ENCODE data around the gene SLC29A2. TPM values are rescaled to one million over a fixed set of nuclear protein-coding genes. Genes with fewer than 3 reads are reported as not detected.

The SLC29A2 gene
- total and polyA plus RNA-seq, 2 donors (not counting 1 experiment from before 2014, with no cell fraction given): 0.17 to 1.7 TPM

DNA sequence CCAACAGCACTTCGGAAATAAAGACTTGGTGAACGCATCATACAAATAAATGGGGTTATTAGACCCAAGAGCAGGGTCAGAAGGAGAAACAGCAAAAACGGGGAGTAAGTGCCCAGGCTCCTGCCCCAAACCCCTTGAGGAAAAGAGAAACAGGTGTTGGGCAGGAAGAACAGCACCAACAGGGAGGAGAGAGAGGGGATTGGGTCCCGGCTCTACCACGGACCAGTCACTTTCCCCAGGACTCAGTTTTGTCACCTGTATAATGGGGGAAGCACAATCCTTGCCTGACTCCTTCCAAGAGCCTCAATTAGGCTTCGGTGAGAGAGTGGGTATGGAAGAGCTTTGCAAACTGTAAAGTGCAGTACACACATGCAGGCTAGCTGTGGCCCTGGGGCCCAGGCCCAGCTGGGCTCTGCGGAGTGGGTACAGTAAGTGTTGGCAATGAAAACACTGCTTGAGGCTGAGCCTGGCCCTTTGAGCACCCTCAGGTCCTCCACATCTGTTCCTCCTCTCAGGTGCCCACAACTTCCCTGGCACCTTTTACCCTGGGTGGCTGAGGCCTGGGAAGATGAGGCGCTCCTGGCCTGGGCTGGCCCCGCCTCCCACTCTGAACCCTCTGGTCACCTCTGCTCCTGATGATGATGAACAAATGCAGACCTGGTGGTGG, 8.9 kb downstream of the SLC29A2 start:
- H3K36me3 ChIP-seq (ENCODE audit: control insufficient read depth, insufficient read depth, low read length): no peaks in the 10 kb centered on the region
- H4K20me1 ChIP-seq (ENCODE audit: control insufficient read depth, extremely low read depth, insufficient read depth, low read length): no peaks in the 10 kb centered on the region
- no peaks in the 10 kb centered on the region for H3K9me3 ChIP-seq (ENCODE audit: control insufficient read depth, insufficient read depth, low read depth, low read length)
- no peaks in the 10 kb centered on the region for H3K79me2 ChIP-seq (ENCODE audit: control insufficient read depth, insufficient read depth, low read length)
- no peaks in the 10 kb centered on the region for H3K27me3 ChIP-seq (ENCODE audit: control insufficient read depth, insufficient read depth, low read length)
- H3K9ac ChIP-seq (ENCODE audit: insufficient read depth, low read length): no peak overlapping the region
- no peak overlapping the region for H3K4me3 ChIP-seq (replicated peaks in 1 of 4; ENCODE audit: control extremely low read depth in 1 of 4, insufficient read depth in 1 of 4, low read depth in 3 of 4, low read length in 4 of 4)
- no peak overlapping the region for H2AFZ ChIP-seq (ENCODE audit: low read length)
- no peak for DNase-seq (ENCODE audit: low read depth in 2 of 2)
- TF ChIP-seq EZH2 (IDR thresholded peaks at IDR 0.05; ENCODE audit: low read length, missing control alignments): no peak
- TF ChIP-seq, protein P1, sequence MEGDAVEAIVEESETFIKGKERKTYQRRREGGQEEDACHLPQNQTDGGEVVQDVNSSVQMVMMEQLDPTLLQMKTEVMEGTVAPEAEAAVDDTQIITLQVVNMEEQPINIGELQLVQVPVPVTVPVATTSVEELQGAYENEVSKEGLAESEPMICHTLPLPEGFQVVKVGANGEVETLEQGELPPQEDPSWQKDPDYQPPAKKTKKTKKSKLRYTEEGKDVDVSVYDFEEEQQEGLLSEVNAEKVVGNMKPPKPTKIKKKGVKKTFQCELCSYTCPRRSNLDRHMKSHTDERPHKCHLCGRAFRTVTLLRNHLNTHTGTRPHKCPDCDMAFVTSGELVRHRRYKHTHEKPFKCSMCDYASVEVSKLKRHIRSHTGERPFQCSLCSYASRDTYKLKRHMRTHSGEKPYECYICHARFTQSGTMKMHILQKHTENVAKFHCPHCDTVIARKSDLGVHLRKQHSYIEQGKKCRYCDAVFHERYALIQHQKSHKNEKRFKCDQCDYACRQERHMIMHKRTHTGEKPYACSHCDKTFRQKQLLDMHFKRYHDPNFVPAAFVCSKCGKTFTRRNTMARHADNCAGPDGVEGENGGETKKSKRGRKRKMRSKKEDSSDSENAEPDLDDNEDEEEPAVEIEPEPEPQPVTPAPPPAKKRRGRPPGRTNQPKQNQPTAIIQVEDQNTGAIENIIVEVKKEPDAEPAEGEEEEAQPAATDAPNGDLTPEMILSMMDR (conservative IDR thresholded peaks at IDR 0.05 in 1 of 2, IDR thresholded peaks at IDR 0.05 in 1 of 2; ENCODE audit: low read depth in 1 of 2, low read length in 2 of 2): no peak
- H3K4me2 ChIP-seq (ENCODE audit: extremely low read depth, insufficient read depth, low read length): no peak overlapping the region
- H3K4me1 ChIP-seq (ENCODE audit: control insufficient read depth, extremely low read depth, insufficient read depth, low read length): no peaks in the 10 kb centered on the region
- no peak overlapping the region for H3K27ac ChIP-seq (ENCODE audit: insufficient read depth, low read length)

DNA sequence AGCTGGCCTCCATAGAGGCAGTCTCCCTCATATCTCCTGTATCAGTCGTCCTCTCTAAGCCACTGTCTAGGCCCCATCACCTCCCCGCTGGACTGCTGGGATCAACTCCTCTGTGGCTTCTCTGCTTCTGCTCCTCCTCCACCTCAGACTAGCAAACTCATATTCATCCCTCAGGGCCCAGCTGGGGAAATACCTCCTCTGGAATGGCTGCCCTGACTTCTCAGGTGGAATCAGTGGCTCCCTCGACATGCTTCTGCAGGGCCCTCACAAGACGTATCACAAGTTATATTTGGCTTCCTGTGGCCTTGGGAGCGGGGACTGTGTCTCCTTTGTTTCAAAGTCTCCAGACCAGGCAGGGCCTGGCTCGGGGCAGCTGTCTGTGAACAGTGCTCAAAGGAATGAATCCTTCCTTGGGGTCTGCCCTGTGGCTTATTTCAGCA, 10.0 kb downstream of the SLC29A2 start:
- no peak overlapping the region for H2AFZ ChIP-seq (ENCODE audit: low read length)
- TF ChIP-seq, protein P1 (conservative IDR thresholded peaks at IDR 0.05 in 1 of 2, IDR thresholded peaks at IDR 0.05 in 1 of 2; ENCODE audit: low read depth in 1 of 2, low read length in 2 of 2): no peak
- no peak for TF ChIP-seq EZH2 (IDR thresholded peaks at IDR 0.05; ENCODE audit: low read length, missing control alignments)
- H3K4me3 ChIP-seq (replicated peaks in 1 of 4; ENCODE audit: control extremely low read depth in 1 of 4, insufficient read depth in 1 of 4, low read depth in 3 of 4, low read length in 4 of 4): no peak overlapping the region
- no peak for DNase-seq (ENCODE audit: low read depth in 2 of 2)
- no peaks in the 10 kb centered on the region for H4K20me1 ChIP-seq (ENCODE audit: control insufficient read depth, extremely low read depth, insufficient read depth, low read length)
- H3K9me3 ChIP-seq (ENCODE audit: control insufficient read depth, insufficient read depth, low read depth, low read length): no peaks in the 10 kb centered on the region
- no peaks in the 10 kb centered on the region for H3K79me2 ChIP-seq (ENCODE audit: control insufficient read depth, insufficient read depth, low read length)
- no peaks in the 10 kb centered on the region for H3K36me3 ChIP-seq (ENCODE audit: control insufficient read depth, insufficient read depth, low read length)
- no peak overlapping the region for H3K9ac ChIP-seq (ENCODE audit: insufficient read depth, low read length)
- H3K4me1 ChIP-seq (ENCODE audit: control insufficient read depth, extremely low read depth, insufficient read depth, low read length): no peaks in the 10 kb centered on the region
- H3K27me3 ChIP-seq (ENCODE audit: control insufficient read depth, insufficient read depth, low read length): no peaks in the 10 kb centered on the region
- H3K27ac ChIP-seq (ENCODE audit: insufficient read depth, low read length): no peak overlapping the region
- H3K4me2 ChIP-seq (ENCODE audit: extremely low read depth, insufficient read depth, low read length): no peak overlapping the region

DNA sequence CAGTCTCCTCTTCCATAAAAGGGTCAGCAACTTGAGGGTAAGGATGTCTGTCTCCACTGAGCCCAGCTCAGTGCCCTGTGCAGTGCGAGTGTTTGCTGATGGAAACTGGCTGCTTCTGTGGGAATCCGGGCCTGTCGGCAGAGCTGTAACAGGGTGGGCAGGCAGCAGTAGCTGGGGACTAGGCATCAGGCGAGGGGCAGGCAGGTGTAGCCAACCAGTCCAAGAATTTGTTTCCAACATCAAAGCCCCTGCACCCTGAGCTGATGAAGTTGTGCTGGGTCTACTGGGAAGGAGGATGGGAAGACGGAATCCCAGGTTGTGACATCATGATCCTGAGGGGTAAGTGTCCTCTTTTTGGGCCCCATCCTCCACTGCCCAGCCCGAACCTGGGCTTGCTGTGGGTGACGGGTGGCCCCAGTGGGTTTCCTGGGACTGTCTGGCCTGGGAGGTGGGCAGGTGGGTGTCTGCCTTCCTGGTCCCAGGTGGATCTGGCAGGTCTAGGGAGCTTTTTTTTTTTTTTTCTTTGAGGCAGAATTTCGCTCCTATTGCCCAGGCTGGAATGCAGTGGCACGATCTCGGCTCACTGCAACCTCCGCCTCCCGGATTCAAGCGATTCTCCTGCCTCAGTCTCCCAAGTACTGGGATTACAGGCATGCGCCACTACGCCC, 11.0 kb downstream of the SLC29A2 start:
- H3K27me3 ChIP-seq (ENCODE audit: control insufficient read depth, insufficient read depth, low read length): no peaks in the 10 kb centered on the region
- H3K9me3 ChIP-seq (ENCODE audit: control insufficient read depth, insufficient read depth, low read depth, low read length): no peaks in the 10 kb centered on the region
- no peaks in the 10 kb centered on the region for H3K4me1 ChIP-seq (ENCODE audit: control insufficient read depth, extremely low read depth, insufficient read depth, low read length)
- no peak overlapping the region for H3K4me2 ChIP-seq (ENCODE audit: extremely low read depth, insufficient read depth, low read length)
- no peak overlapping the region for H3K27ac ChIP-seq (ENCODE audit: insufficient read depth, low read length)
- DNase-seq (ENCODE audit: low read depth in 2 of 2): no peak
- no peaks in the 10 kb centered on the region for H4K20me1 ChIP-seq (ENCODE audit: control insufficient read depth, extremely low read depth, insufficient read depth, low read length)
- H3K4me3 ChIP-seq (replicated peaks in 1 of 4; ENCODE audit: control extremely low read depth in 1 of 4, insufficient read depth in 1 of 4, low read depth in 3 of 4, low read length in 4 of 4): no peak overlapping the region
- H3K9ac ChIP-seq (ENCODE audit: insufficient read depth, low read length): no peak overlapping the region
- no peaks in the 10 kb centered on the region for H3K79me2 ChIP-seq (ENCODE audit: control insufficient read depth, insufficient read depth, low read length)
- no peaks in the 10 kb centered on the region for H3K36me3 ChIP-seq (ENCODE audit: control insufficient read depth, insufficient read depth, low read length)
- no peak overlapping the region for H2AFZ ChIP-seq (ENCODE audit: low read length)
- TF ChIP-seq, protein P1 (conservative IDR thresholded peaks at IDR 0.05 in 1 of 2, IDR thresholded peaks at IDR 0.05 in 1 of 2; ENCODE audit: low read depth in 1 of 2, low read length in 2 of 2): no peak
- no peak for TF ChIP-seq EZH2 (IDR thresholded peaks at IDR 0.05; ENCODE audit: low read length, missing control alignments)

Measured in fibroblast of lung (primary cell).